Peyer's patch (tissue), 4 donors: ENCODE measurements around the gene MOSPD3.

ENCODE experiments used
- CTCF ChIP-seq, 6 experiments: fragments of 450-650 bp in 4 of 6; fragments of 200-600 bp in 2 of 6; sonication (generic) in 1 of 6; IDR thresholded peaks; one replicate each; pipeline ENCODE4 v1.5.1; 2017 to 2019; ENCODE audit warnings: antibody characterized with exemption in 6 of 6, mild to moderate bottlenecking in 3 of 6, moderate library complexity in 1 of 6
- POLR2A ChIP-seq, 2 donors: fragments of 450-650 bp; IDR thresholded peaks; one replicate each; pipeline ENCODE4 v1.5.1; 2017; ENCODE audit warnings: antibody characterized with exemption in 2 of 2, mild to moderate bottlenecking in 2 of 2, moderate library complexity in 2 of 2

- TF ChIP-seq CTCF (IDR thresholded peaks at IDR 0.05) = no peak
- TF ChIP-seq POLR2A (IDR thresholded peaks at IDR 0.05) = no peak
Observed at GRCh38 chr7:100627238-100627549, 14.9 kb downstream of the MOSPD3 start.
